ENCODE data around the gene POLRMT. TPM values are rescaled to one million over a fixed set of nuclear protein-coding genes. Genes with fewer than 3 reads are reported as not detected.
"Not testable (repeated sequence)": the region's sequence is repeated elsewhere in the genome, so short reads cannot be mapped to it uniquely, and the experiment has no call there.

POLRMT gene
- total RNA-seq, 2 donors from 2014 or later, result 47.0 to 57.7 TPM

GRCh38 chr19:595326-596262 is 37.7 kb downstream of the POLRMT start:
- ATAC-seq (no peak), DNase-seq (ENCODE audit: low spot score in 2 of 2) (no peak)
- H3K27ac Mint-ChIP-seq, result no peak overlapping the region
- no peaks in the 10 kb centered on the region for H3K36me3 Mint-ChIP-seq
- H3K9me3 Mint-ChIP-seq, result no peaks in the 10 kb centered on the region

GRCh38 chr19:594265-594870 is 39.0 kb downstream of the POLRMT start:
- Mint-ChIP-seq H3K9me3 (no peaks in the 10 kb centered on the region), H3K36me3 (no peaks in the 10 kb centered on the region), H3K27ac (no peak overlapping the region)
- DNase-seq (ENCODE audit: low spot score in 2 of 2) (no peak), ATAC-seq (no peak)

GRCh38 chr19:593505-593904 is 39.8 kb downstream of the POLRMT start:
- no peak overlapping the region for H3K27ac Mint-ChIP-seq
- no peaks in the 10 kb centered on the region for H3K36me3 Mint-ChIP-seq
- no peaks in the 10 kb centered on the region for H3K9me3 Mint-ChIP-seq
- DNase-seq (ENCODE audit: low spot score in 2 of 2) (no peak), ATAC-seq (no peak)

- no peaks in the 10 kb centered on the region for H3K36me3 Mint-ChIP-seq
- ATAC-seq (no peak), DNase-seq (ENCODE audit: low spot score in 2 of 2) (no peak)
- no peaks in the 10 kb centered on the region for H3K9me3 Mint-ChIP-seq
- no peak overlapping the region for H3K27ac Mint-ChIP-seq
Observed at GRCh38 chr19:593055-593454, 40.3 kb downstream of the POLRMT start.

GRCh38 chr19:592101-592500 is 41.2 kb downstream of the POLRMT start:
- no peak for ATAC-seq
- Mint-ChIP-seq H3K9me3 (no peaks in the 10 kb centered on the region), H3K36me3 (no peaks in the 10 kb centered on the region), H3K27ac (no peak overlapping the region)
- no peak for DNase-seq (ENCODE audit: low spot score in 2 of 2)

GRCh38 chr19:591099-591958 is 42.0 kb downstream of the POLRMT start:
- Mint-ChIP-seq H3K9me3 (no peaks in the 10 kb centered on the region), H3K36me3 (no peaks in the 10 kb centered on the region), H3K27ac (no peak overlapping the region)
- ATAC-seq, result no peak
- no peak for DNase-seq (ENCODE audit: low spot score in 2 of 2)

- ATAC-seq (no peak), DNase-seq (ENCODE audit: low spot score in 2 of 2) (no peak)
- Mint-ChIP-seq H3K36me3 (no peaks in the 10 kb centered on the region), H3K27ac (no peak overlapping the region), H3K9me3 (no peaks in the 10 kb centered on the region)
Observed at GRCh38 chr19:590750-591098, 42.6 kb downstream of the POLRMT start.

GRCh38 chr19:590396-590745 is 43.0 kb downstream of the POLRMT start:
- Mint-ChIP-seq H3K36me3 (no peaks in the 10 kb centered on the region), H3K27ac (no peak overlapping the region), H3K9me3 (no peaks in the 10 kb centered on the region)
- ATAC-seq (peak in 1 of 2 donors; percentile 26), DNase-seq (ENCODE audit: low spot score in 2 of 2) (no peak)

GRCh38 chr19:589693-590395 is 43.5 kb downstream of the POLRMT start, which contains the start of gene HCN2:
Gene HCN2, plus strand, starts transcription at chr19:589881. Its CDS starts 65 bp downstream, at chr19:589946.
- no peaks in the 10 kb centered on the region for H3K36me3 Mint-ChIP-seq
- peak in 1 of 2 donors; percentile 4 for ATAC-seq
- no peaks in the 10 kb centered on the region for H3K9me3 Mint-ChIP-seq
- DNase-seq (ENCODE audit: low spot score in 2 of 2), result no peak
- H3K27ac Mint-ChIP-seq, result no peak within 1 kb of the TSS

GRCh38 chr19:588741-589692 is 44.3 kb downstream of the POLRMT start:
- no peaks in the 10 kb centered on the region for H3K36me3 Mint-ChIP-seq
- no peaks in the 10 kb centered on the region for H3K9me3 Mint-ChIP-seq
- no peak overlapping the region for H3K27ac Mint-ChIP-seq
- DNase-seq (ENCODE audit: low spot score in 2 of 2), result no peak
- peak in 1 of 2 donors; percentile 3 for ATAC-seq

GRCh38 chr19:588093-588740 is 45.1 kb downstream of the POLRMT start:
- no peaks in the 10 kb centered on the region for H3K36me3 Mint-ChIP-seq
- ATAC-seq (peak; percentile 31 to 72), DNase-seq (ENCODE audit: low spot score in 2 of 2) (peak in 1 of 2 donors; percentile 75)
- no peaks in the 10 kb centered on the region for H3K9me3 Mint-ChIP-seq
- H3K27ac Mint-ChIP-seq, result no peak overlapping the region

GRCh38 chr19:585551-586110 is 47.7 kb downstream of the POLRMT start:
- DNase-seq (ENCODE audit: low spot score in 2 of 2) (no peak), ATAC-seq (no peak)
- Mint-ChIP-seq H3K36me3 (no peaks in the 10 kb centered on the region), H3K9me3 (no peaks in the 10 kb centered on the region), H3K27ac (no peak overlapping the region)

- H3K36me3 Mint-ChIP-seq; H3K9me3 Mint-ChIP-seq; DNase-seq (ENCODE audit: low spot score in 2 of 2); ATAC-seq; H3K27ac Mint-ChIP-seq: not testable (repeated sequence)
Observed at GRCh38 chr19:585146-585545, 48.2 kb downstream of the POLRMT start.

- H3K27ac Mint-ChIP-seq, result no peak overlapping the region
- H3K36me3 Mint-ChIP-seq, result no peaks in the 10 kb centered on the region
- ATAC-seq, result peak; percentile 62 to 70
- peak in 1 of 2 donors; percentile 81 for DNase-seq (ENCODE audit: low spot score in 2 of 2)
- no peaks in the 10 kb centered on the region for H3K9me3 Mint-ChIP-seq
Observed at GRCh38 chr19:584240-585001, 48.9 kb downstream of the POLRMT start.
